Posterior cingulate gyrus (tissue), 11 donors: ENCODE results near the gene SH3PXD2B.
A peak's percentile ranks its signal among the peaks of the same experiment; 100 is the strongest.

Experiments
- DNase-seq, 10 donors: peaks; one replicate each; pipeline versions ENCODE4 v3.0.0 to v3.0.0-alpha.2; 2020 to 2021; ENCODE audit warnings: mixed read lengths in 3 of 10
- intact Hi-C: fragments of 100-400 bp; cut with DNase I; formaldehyde crosslinking; loops from one replicate; pipeline ENCODE4 v1.15.1; 2023

SH3PXD2B gene

GRCh38 chr5:172424808-172425207, 29.5 kb downstream of the SH3PXD2B start:
- intact Hi-C loops = no loop called here
- no peak for DNase-seq

GRCh38 chr5:172424111-172424490, 30.2 kb downstream of the SH3PXD2B start:
- no peak for DNase-seq
- intact Hi-C loops = no loop called here

- intact Hi-C loops = no loop called here
- no peak for DNase-seq
Measured at GRCh38 chr5:172423379-172424110, 30.8 kb downstream of the SH3PXD2B start.

GRCh38 chr5:172422255-172422654, 32.1 kb downstream of the SH3PXD2B start:
- no peak for DNase-seq
- intact Hi-C loops = no loop called here

GRCh38 chr5:172421020-172421419, 33.3 kb downstream of the SH3PXD2B start:
- no peak for DNase-seq
- intact Hi-C loops = no loop called here

GRCh38 chr5:172420235-172420939, 33.9 kb downstream of the SH3PXD2B start:
- DNase-seq = peak in 6 of 10 donors; percentile 48 to 95 (median 70)
- intact Hi-C loops = no loop called here

GRCh38 chr5:172418862-172419814, 35.2 kb downstream of the SH3PXD2B start:
- no peak for DNase-seq
- intact Hi-C loops = loop anchor here (2.0 kb wide), 1 partner anchor 16 kb away; no protein-coding TSS in a partner anchor

- intact Hi-C loops = loop anchor here (2.0 kb wide), 1 partner anchor 15 kb away; no protein-coding TSS in a partner anchor
Measured at GRCh38 chr5:172417983-172418630, 36.2 kb downstream of the SH3PXD2B start.

GRCh38 chr5:172417130-172417841, 37.0 kb downstream of the SH3PXD2B start:
- no peak for DNase-seq
- intact Hi-C loops = no loop called here

More at GRCh38 chr5:172417983-172418630, 36.2 kb downstream of the SH3PXD2B start:
- DNase-seq = peak; percentile 41 to 95 (median 63)

- DNase-seq = no peak
- intact Hi-C loops = no loop called here
Measured at GRCh38 chr5:172415362-172416275, 38.7 kb downstream of the SH3PXD2B start.

GRCh38 chr5:172414531-172415361, 39.6 kb downstream of the SH3PXD2B start:
- DNase-seq = peak in 1 of 10 donors; percentile 26
- intact Hi-C loops = loop anchor here (5.0 kb wide), 1 partner anchor 38 kb away; the partner anchor contains the start of gene SH3PXD2B

- DNase-seq = no peak
- intact Hi-C loops = loop anchor here (5.0 kb wide), 1 partner anchor 39 kb away; the partner anchor contains the start of gene SH3PXD2B
Measured at GRCh38 chr5:172413601-172414171, 40.6 kb downstream of the SH3PXD2B start.

- DNase-seq = peak in 6 of 10 donors; percentile 52 to 93 (median 60)
- intact Hi-C loops = loop anchor here (5.0 kb wide), 1 partner anchor 39 kb away; the partner anchor contains the start of gene SH3PXD2B
Measured at GRCh38 chr5:172412724-172413286, 41.5 kb downstream of the SH3PXD2B start.

- intact Hi-C loops = loop anchor here (5.0 kb wide), 1 partner anchor 41 kb away; the partner anchor contains the start of gene SH3PXD2B
Measured at GRCh38 chr5:172411484-172412072, 42.7 kb downstream of the SH3PXD2B start.

GRCh38 chr5:172410662-172411483, 43.5 kb downstream of the SH3PXD2B start:
- intact Hi-C loops = loop anchor here (5.0 kb wide), 1 partner anchor 41 kb away; the partner anchor contains the start of gene SH3PXD2B
- no peak for DNase-seq

More at GRCh38 chr5:172411484-172412072, 42.7 kb downstream of the SH3PXD2B start:
- peak in 1 of 10 donors; percentile 38 for DNase-seq
